RWPE2 (cell line): Measurements from ENCODE around the gene ROR2.

Experiments
- ATAC-seq: fragments of 200-7000 bp; cut with Tn5 transposase; 3 replicates; pipeline ENCODE4 v1.9.1; 2021; ENCODE audit warnings: low read depth
- DNase-seq: peaks from one replicate; pipeline ENCODE4 v3.0.0-alpha.2; 2020; ENCODE audit warnings: low spot score
- H3K27ac ChIP-seq: fragments of 450-650 bp; 2 replicates; pipeline ENCODE4 v1.5.1; 2017; ENCODE audit warnings: mild to moderate bottlenecking; ENCODE audit not compliant: poor library complexity, severe bottlenecking
- H3K27me3 ChIP-seq: fragments of 250-450 bp; sonication (Bioruptor Pico); 2 replicates; pipeline ENCODE4 v1.5.1; 2021; ENCODE audit warnings: mild to moderate bottlenecking, moderate library complexity; ENCODE audit not compliant: insufficient read depth, poor library complexity, severe bottlenecking
- H3K36me3 ChIP-seq: fragments of 250-450 bp; sonication (Bioruptor Pico); 2 replicates; pipeline ENCODE4 v1.5.1; 2020; ENCODE audit warnings: low read depth, mild to moderate bottlenecking, moderate library complexity
- H3K4me1 ChIP-seq: fragments of 250-450 bp; sonication (Bioruptor Pico); 2 replicates; pipeline ENCODE4 v1.5.1; 2021; ENCODE audit warnings: mild to moderate bottlenecking, moderate library complexity; ENCODE audit not compliant: insufficient read depth, poor library complexity, severe bottlenecking
- H3K4me3 ChIP-seq: fragments of 250-450 bp; sonication (Bioruptor Pico); 2 replicates; pipeline ENCODE4 v1.5.1; 2021; ENCODE audit warnings: mild to moderate bottlenecking, moderate library complexity; ENCODE audit not compliant: severe bottlenecking
- H3K9me3 ChIP-seq: fragments of 250-450 bp; sonication (Bioruptor Pico); 2 replicates; pipeline ENCODE4 v1.5.1; 2021; ENCODE audit warnings: mild to moderate bottlenecking, moderate library complexity; ENCODE audit not compliant: severe bottlenecking
- CTCF ChIP-seq: fragments of 450-650 bp; IDR thresholded peaks from one replicate; pipeline ENCODE4 v1.5.1; 2017; ENCODE audit warnings: mild to moderate bottlenecking, moderate library complexity; ENCODE audit not compliant: poor library complexity, severe bottlenecking

The ROR2 gene

DNA sequence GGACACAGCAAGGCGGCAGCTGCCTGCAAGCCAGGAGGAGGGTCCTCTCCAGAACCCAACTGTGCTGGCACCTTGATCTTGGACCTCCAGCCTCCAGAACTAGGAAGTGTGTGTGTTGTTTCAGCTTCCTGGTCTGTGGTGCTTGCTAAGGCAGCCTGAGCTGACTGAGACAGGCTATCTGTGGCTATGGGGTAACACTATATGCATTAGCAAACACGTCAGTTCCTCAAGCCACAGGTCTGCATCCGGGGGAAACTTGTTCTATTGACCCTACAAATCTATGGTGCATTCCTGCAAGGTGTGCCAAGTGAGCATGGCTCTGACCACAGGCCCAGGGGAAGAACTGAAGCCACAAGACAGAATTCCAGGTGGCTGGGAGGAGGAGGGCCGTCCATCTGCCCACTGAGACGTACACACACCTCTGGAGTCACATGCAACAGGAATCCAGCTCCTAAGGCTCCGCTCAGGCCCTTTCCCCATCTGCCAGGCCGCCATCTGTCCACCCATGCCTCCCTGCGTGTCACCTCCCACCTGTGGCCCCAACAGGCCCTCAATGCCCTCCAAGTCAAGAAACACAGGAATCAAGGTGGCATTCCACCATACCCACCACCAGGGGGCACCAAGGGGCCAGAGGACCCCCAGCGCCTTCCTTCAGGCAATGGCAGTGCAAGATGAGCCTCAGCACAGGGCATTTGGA lies 174.9 kb downstream of the ROR2 start:
- no peaks in the 10 kb centered on the region for H3K9me3 ChIP-seq
- no peaks in the 10 kb centered on the region for H3K36me3 ChIP-seq
- H3K27me3 ChIP-seq = no peaks in the 10 kb centered on the region
- H3K4me3 ChIP-seq = no peak overlapping the region
- H3K4me1 ChIP-seq = no peaks in the 10 kb centered on the region
- peak; percentile 75 for ATAC-seq
- DNase-seq = no peak
- no peak overlapping the region for H3K27ac ChIP-seq
- peak; percentile 84 for TF ChIP-seq CTCF

GRCh38 chr9:91773156-91773555 lies 176.9 kb downstream of the ROR2 start:
- no peak for TF ChIP-seq CTCF
- Histone ChIP-seq H3K4me1 (no peaks in the 10 kb centered on the region), H3K27ac (no peak overlapping the region), H3K27me3 (no peaks in the 10 kb centered on the region), H3K9me3 (no peaks in the 10 kb centered on the region), H3K4me3 (no peak overlapping the region), H3K36me3 (no peaks in the 10 kb centered on the region)
- ATAC-seq (no peak), DNase-seq (no peak)

GRCh38 chr9:91771864-91772263 lies 178.2 kb downstream of the ROR2 start:
- Histone ChIP-seq H3K27me3 (no peaks in the 10 kb centered on the region), H3K4me3 (no peak overlapping the region), H3K9me3 (no peaks in the 10 kb centered on the region), H3K27ac (no peak overlapping the region), H3K36me3 (no peaks in the 10 kb centered on the region), H3K4me1 (no peaks in the 10 kb centered on the region)
- ATAC-seq (no peak), DNase-seq (no peak)
- TF ChIP-seq CTCF = no peak

DNA sequence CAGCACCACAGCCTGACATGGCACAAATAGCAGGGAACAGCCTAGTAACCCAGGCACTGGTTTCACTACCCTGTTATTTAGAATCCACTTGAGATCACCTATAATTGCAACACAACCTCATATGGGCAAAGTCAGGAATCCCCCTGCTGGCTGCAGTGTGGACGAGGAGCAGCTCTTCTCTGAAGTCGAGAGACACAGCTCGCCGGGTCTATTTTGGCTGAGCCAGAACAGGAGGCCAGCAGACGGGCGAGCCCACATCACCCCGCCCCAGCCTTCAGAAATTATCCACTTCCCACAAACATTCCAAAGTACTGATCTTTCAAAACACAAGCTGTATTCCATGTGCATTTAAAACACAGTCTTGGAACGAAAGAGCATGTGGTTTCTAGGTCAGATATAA lies 179.0 kb downstream of the ROR2 start:
- Histone ChIP-seq H3K4me3 (no peak overlapping the region), H3K27me3 (no peaks in the 10 kb centered on the region), H3K9me3 (no peaks in the 10 kb centered on the region), H3K36me3 (no peaks in the 10 kb centered on the region), H3K27ac (no peak overlapping the region), H3K4me1 (no peaks in the 10 kb centered on the region)
- peak; percentile 65 for ATAC-seq
- DNase-seq = no peak
- peak; percentile 19 for TF ChIP-seq CTCF

GRCh38 chr9:91770229-91770628 lies 179.8 kb downstream of the ROR2 start:
- ATAC-seq (no peak), DNase-seq (no peak)
- no peaks in the 10 kb centered on the region for H3K9me3 ChIP-seq
- no peak overlapping the region for H3K4me3 ChIP-seq
- H3K36me3 ChIP-seq = no peaks in the 10 kb centered on the region
- no peak overlapping the region for H3K27ac ChIP-seq
- no peak for TF ChIP-seq CTCF
- H3K4me1 ChIP-seq = no peaks in the 10 kb centered on the region
- H3K27me3 ChIP-seq = no peaks in the 10 kb centered on the region
